IMR-90 (cell line): ENCODE measurements around the gene MRPL3. TPM values are rescaled to one million over a fixed set of nuclear protein-coding genes. Genes with fewer than 3 reads are reported as not detected.

ENCODE experiments used
- ATAC-seq: fragments of 200-7000 bp; cut with Tn5 transposase; 2 replicates; pipeline ENCODE4 v1.9.1; 2020; ENCODE audit warnings: low read depth, mild to moderate bottlenecking, moderate library complexity
- BruUV-seq: library from RNA; stranded (reverse); fragments of 400-500 nt; replicated peaks from 2 replicates; lab custom pipeline; 2021; lab: Mats Ljungman, UMichigan
- CTCF ChIA-PET: fragments of 300-600 bp; formaldehyde crosslinking; extraction: SDS; loops from one replicate; lab custom pipeline; 2021; ENCODE audit warnings: antibody characterized with exemption; lab: Yijun Ruan, JAX
- POLR2A ChIA-PET: fragments of 300-600 bp; sonication (Branson Sonifier 250); formaldehyde crosslinking; loops from one replicate; lab custom pipeline; 2022; ENCODE audit warnings: antibody characterized with exemption; ENCODE audit not compliant: unreplicated experiment; lab: Charles Lee
- DNase-seq: peaks from one replicate; pipeline ENCODE4 v3.0.0; 2013
- H2AFZ ChIP-seq: replicated peaks from 2 replicates; pipeline ENCODE3; 2013; ENCODE audit warnings: low read length, mild to moderate bottlenecking; ENCODE audit not compliant: poor library complexity
- H2AK5ac ChIP-seq: 2 replicates; pipeline ENCODE4 v1.6.1; 2013; ENCODE audit warnings: low read depth, low read length, inconsistent platforms
- H2AK9ac ChIP-seq: replicated peaks from 2 replicates; pipeline ENCODE3; 2013; ENCODE audit warnings: mild to moderate bottlenecking, low read depth, low read length, moderate library complexity; ENCODE audit not compliant: poor library complexity
- H2BK120ac ChIP-seq: 2 replicates; pipeline ENCODE4 v1.6.1; 2013; ENCODE audit warnings: low read depth, low read length, inconsistent platforms
- H2BK15ac ChIP-seq: 3 replicates; pipeline ENCODE4 v1.6.1; 2013; ENCODE audit warnings: low read depth, low read length, inconsistent platforms
- H2BK20ac ChIP-seq: 2 replicates; pipeline ENCODE4 v1.6.1; 2013; ENCODE audit warnings: low read depth, mild to moderate bottlenecking, inconsistent platforms, low read length, moderate library complexity
- H2BK5ac ChIP-seq: 2 replicates; pipeline ENCODE4 v1.6.1; 2013; ENCODE audit warnings: mild to moderate bottlenecking, low read depth, low read length, inconsistent platforms; ENCODE audit not compliant: poor library complexity, severe bottlenecking
- H3K14ac ChIP-seq: replicated peaks from 2 replicates; pipeline ENCODE4 v1.6.1; 2013; ENCODE audit warnings: low read depth, low read length, inconsistent platforms
- H3K18ac ChIP-seq: 2 replicates; pipeline ENCODE4 v1.6.1; 2013; ENCODE audit warnings: low read depth, low read length, control low read depth
- H3K23ac ChIP-seq: 2 replicates; pipeline ENCODE4 v1.6.1; 2013; ENCODE audit warnings: low read depth, low read length, inconsistent platforms
- H3K27ac ChIP-seq: 2 replicates; pipeline ENCODE4 v1.5.1; 2013; ENCODE audit warnings: mild to moderate bottlenecking, control low read depth, low read length; ENCODE audit not compliant: insufficient read depth
- H3K27me3 ChIP-seq: 2 replicates; pipeline ENCODE4 v1.6.1; 2013; ENCODE audit warnings: low read length; ENCODE audit not compliant: control insufficient read depth, insufficient read depth
- H3K36me3 ChIP-seq: 2 replicates; pipeline ENCODE4 v1.6.1; 2013; ENCODE audit warnings: low read length, mixed read lengths; ENCODE audit not compliant: control insufficient read depth, insufficient read depth
- H3K4ac ChIP-seq: 2 replicates; pipeline ENCODE4 v1.6.1; 2013; ENCODE audit warnings: low read depth, low read length, inconsistent platforms
- H3K4me1 ChIP-seq: 2 replicates; pipeline ENCODE4 v1.6.1; 2013; ENCODE audit warnings: low read length, mixed read lengths; ENCODE audit not compliant: control insufficient read depth, insufficient read depth
- H3K4me2 ChIP-seq: 2 replicates; pipeline ENCODE4 v1.6.1; 2013; ENCODE audit warnings: low read depth, mild to moderate bottlenecking, control low read depth, low read length, moderate library complexity
- H3K4me3 ChIP-seq: 2 replicates; pipeline ENCODE4 v1.5.1; 2013; ENCODE audit warnings: low read depth, mild to moderate bottlenecking, control low read depth, low read length, moderate library complexity; ENCODE audit not compliant: insufficient read depth
- H3K56ac ChIP-seq: 2 replicates; pipeline ENCODE4 v1.6.1; 2013; ENCODE audit warnings: low read length, inconsistent platforms; ENCODE audit not compliant: insufficient read depth; ENCODE audit errors: extremely low read depth
- H3K79me1 ChIP-seq, 2 experiments: 2 replicates each; pipeline ENCODE4 v1.6.1; 2013; ENCODE audit warnings: low read length in 2 of 2, inconsistent platforms in 1 of 2, low read depth in 1 of 2
- H3K9ac ChIP-seq: 2 replicates; pipeline ENCODE4 v1.6.1; 2013; ENCODE audit warnings: low read depth, low read length, control low read depth
- H3K9me1 ChIP-seq: 2 replicates; pipeline ENCODE4 v1.6.1; 2013; ENCODE audit warnings: low read length, inconsistent platforms; ENCODE audit not compliant: insufficient read depth
- H3K9me3 ChIP-seq: 2 replicates; pipeline ENCODE4 v1.6.1; 2013; ENCODE audit warnings: low read length; ENCODE audit not compliant: control insufficient read depth, insufficient read depth
- H4K20me1 ChIP-seq: 2 replicates; pipeline ENCODE4 v1.6.1; 2013; ENCODE audit warnings: low read length, inconsistent platforms; ENCODE audit not compliant: insufficient read depth
- H4K5ac ChIP-seq: 2 replicates; pipeline ENCODE4 v1.6.1; 2013; ENCODE audit warnings: mild to moderate bottlenecking, low read depth, low read length, control low read depth
- H4K8ac ChIP-seq, 2 experiments: 2 replicates each; pipeline ENCODE4 v1.6.1; 2013; ENCODE audit warnings: low read depth in 2 of 2, low read length in 2 of 2, control low read depth in 1 of 2, inconsistent platforms in 1 of 2
- H4K91ac ChIP-seq: 2 replicates; pipeline ENCODE4 v1.6.1; 2013; ENCODE audit warnings: low read depth, low read length, inconsistent platforms; ENCODE audit not compliant: insufficient read depth
- BHLHE40 ChIP-seq: fragments of 150-350 bp; IDR thresholded peaks from 2 replicates; pipeline ENCODE4 v1.6.1; 2016; ENCODE audit warnings: mild to moderate bottlenecking, low read depth, low read length
- CEBPB ChIP-seq: IDR thresholded peaks from 2 replicates; pipeline ENCODE4 v1.6.1; 2012; ENCODE audit warnings: low read depth, low read length, improper control_type of control experiment
- CHD1 ChIP-seq: IDR thresholded peaks from 2 replicates; pipeline ENCODE4 v1.6.1; 2012; ENCODE audit warnings: low read depth, low read length, improper control_type of control experiment
- CTCF ChIP-seq: conservative IDR thresholded peaks from 2 replicates; pipeline ENCODE4 v1.5.1; 2012; ENCODE audit warnings: mild to moderate bottlenecking, low read depth, low read length, improper control_type of control experiment
- ELK1 ChIP-seq: fragments of 150-350 bp; IDR thresholded peaks from 2 replicates; pipeline ENCODE4 v1.6.1; 2016; ENCODE audit warnings: low read depth, mild to moderate bottlenecking, low read length, moderate library complexity, borderline replicate concordance
- FOS ChIP-seq: fragments of 150-350 bp; IDR thresholded peaks from 2 replicates; pipeline ENCODE4 v1.6.1; 2016; ENCODE audit warnings: low read depth, low read length
- MAFK ChIP-seq: IDR thresholded peaks from 2 replicates; pipeline ENCODE4 v1.6.1; 2012; ENCODE audit warnings: low read depth, low read length, improper control_type of control experiment
- MAZ ChIP-seq: IDR thresholded peaks from 2 replicates; pipeline ENCODE4 v1.6.1; 2012; ENCODE audit warnings: low read depth, mild to moderate bottlenecking, low read length, improper control_type of control experiment, moderate library complexity, borderline replicate concordance
- MXI1 ChIP-seq: IDR thresholded peaks from 2 replicates; pipeline ENCODE4 v1.6.1; 2012; ENCODE audit warnings: low read depth, mild to moderate bottlenecking, low read length, moderate library complexity, borderline replicate concordance
- NFE2L2 ChIP-seq: fragments of 150-350 bp; IDR thresholded peaks from 2 replicates; pipeline ENCODE4 v1.6.1; 2016; ENCODE audit warnings: low read depth, mild to moderate bottlenecking, low read length
- POLR2A ChIP-seq: IDR thresholded peaks from 2 replicates; pipeline ENCODE4 v1.6.1; 2012; ENCODE audit warnings: mild to moderate bottlenecking, low read depth, low read length
- RAD21 ChIP-seq: IDR thresholded peaks from 2 replicates; pipeline ENCODE4 v1.6.1; 2012; ENCODE audit warnings: low read length, improper control_type of control experiment
- RCOR1 ChIP-seq: IDR thresholded peaks from 2 replicates; pipeline ENCODE4 v1.6.1; 2012; ENCODE audit warnings: mild to moderate bottlenecking, low read length, improper control_type of control experiment; ENCODE audit not compliant: insufficient replicate concordance
- RFX5 ChIP-seq: IDR thresholded peaks from 2 replicates; pipeline ENCODE4 v1.8.0; 2012; ENCODE audit warnings: low read depth, mild to moderate bottlenecking, low read length, moderate library complexity
- SMC3 ChIP-seq: fragments of 150-350 bp; IDR thresholded peaks from 2 replicates; pipeline ENCODE4 v1.6.1; 2016; ENCODE audit warnings: low read depth, mild to moderate bottlenecking, antibody characterized with exemption, low read length, moderate library complexity
- USF2 ChIP-seq: fragments of 150-350 bp; IDR thresholded peaks from 2 replicates; pipeline ENCODE4 v1.6.1; 2017; ENCODE audit warnings: mild to moderate bottlenecking, antibody characterized with exemption, low read length, low read depth
- WGBS, 2 experiments: methylation state at CpG; one replicate each; pipeline versions ENCODE4 v1.1.5 to v1.1.7; 2013; ENCODE audit warnings: missing lambda C conversion rate in 2 of 2; ENCODE audit not compliant: insufficient read length in 1 of 2; ENCODE audit errors: extremely low coverage in 2 of 2; 5-methylcytosine and 5-hydroxymethylcytosine counted together
- dilution Hi-C: fragments of 300-500 bp; cut with HindIII; formaldehyde crosslinking; loops from one replicate; pipeline ENCODE4 v1.14.3; 2018; ENCODE audit warnings: low sequenced_read_pairs; ENCODE audit not compliant: unreplicated experiment
- in situ Hi-C: fragments of 300-500 bp; cut with MboI; formaldehyde crosslinking; loops from 3 replicates; pipeline ENCODE4 v1.14.3; 2019; ENCODE audit warnings: low sequenced_read_pairs, inconsistent platforms, mixed read lengths
- intact Hi-C: fragments of 100-400 bp; cut with micrococcal nuclease; formaldehyde crosslinking; loops from 2 replicates; pipeline ENCODE4 v1.10.0; 2022
- polyA plus RNA-seq, 3 experiments: library from polyadenylated mRNA; depleted of rRNA; stranded (reverse); fragments of >200 nt; gene quantifications; 2 replicates each; pipeline ENCODE4 v1.2.3, GENCODE V29; 2012; ENCODE audit warnings: low replicate concordance in 1 of 3
- total RNA-seq: library from RNA; depleted of rRNA; stranded (reverse); fragments of >200 nt; gene quantifications from 2 replicates; pipeline ENCODE4 v1.2.3, GENCODE V29; 2012

The MRPL3 gene
- total and polyA plus RNA-seq, 2 of the 4 experiments (the other 2 are of a cell fraction) = 107 to 206 TPM

- Histone ChIP-seq H4K91ac (no peak overlapping the region), H4K8ac (no peak overlapping the region), H3K27ac (no peak overlapping the region), H4K5ac (no peak overlapping the region), H3K9me3 (no peaks in the 10 kb centered on the region), H2BK15ac (no peak overlapping the region), H3K4me2 (no peak overlapping the region), H3K4ac (no peak overlapping the region), H2AK5ac (no peak overlapping the region), H3K4me3 (no peak overlapping the region), H2BK5ac (no peak overlapping the region), H3K56ac (no peak overlapping the region), H3K36me3 (no peaks in the 10 kb centered on the region), H2AFZ (no peak overlapping the region), H3K9me1 (no peaks in the 10 kb centered on the region; the same call in 1 of the 2 replicates), H3K14ac (no peak overlapping the region), H3K23ac (no peak overlapping the region), H3K9ac (no peak overlapping the region), H3K18ac (no peak overlapping the region), H3K27me3 (no peaks in the 10 kb centered on the region), H3K79me1 (no peaks in the 10 kb centered on the region), H2BK120ac (no peak overlapping the region), H3K4me1 (peaks cover 2% of the 10 kb centered on the region; the same call in 1 of the 2 replicates), H4K20me1 (no peaks in the 10 kb centered on the region), H2AK9ac (no peak overlapping the region), H2BK20ac (no peak overlapping the region)
- in situ Hi-C loops = no loop called here
- dilution Hi-C loops = no loop called here
- no CpG with 5 or more reads among the region's 2 CpGs for WGBS, 2 experiments
- intact Hi-C loops = no loop called here
- DNase-seq (no peak), ATAC-seq (no peak)
- TF ChIP-seq MAFK (no peak), RFX5 (no peak), FOS (no peak), SMC3 (no peak), BHLHE40 (no peak), CTCF (no peak), USF2 (no peak), NFE2L2 (no peak), CHD1 (no peak), MXI1 (no peak), RAD21 (no peak), CEBPB (no peak), RCOR1 (no peak), POLR2A (no peak), MAZ (no peak), ELK1 (no peak)
- ChIA-PET CTCF (no interaction called here), POLR2A (no interaction called here)
- no TSS peak for BruUV-seq
These were observed 38.0 kb upstream of the MRPL3 start for GRCh38 chr3:131540821-131541220.
